Measurements from ENCODE around the gene SLC7A6. TPM values are rescaled to one million over a fixed set of nuclear protein-coding genes. Genes with fewer than 3 reads are reported as not detected.
A peak's percentile ranks its signal among the peaks of the same experiment; 100 is the strongest.

The SLC7A6 gene
- total RNA-seq, 1 experiment from 2014 or later = 27.4 TPM

- Histone ChIP-seq H3K27me3 (replicated peaks) (no peaks in the 10 kb centered on the region), H3K36me3 (no peaks in the 10 kb centered on the region), H3K4me1 (replicated peaks) (peaks cover 24% of the 10 kb centered on the region), H3K9me3 (replicated peaks) (no peaks in the 10 kb centered on the region), H3K4me3 (no peak overlapping the region), H3K27ac (no peak overlapping the region)
- DNase-seq (ENCODE audit: low read depth in 1 of 2, low spot score in 2 of 2) = no peak
These were observed 22.2 kb upstream of the SLC7A6 start for GRCh38 chr16:68242085-68242484.

- Histone ChIP-seq H3K4me1 (replicated peaks) (peaks cover 19% of the 10 kb centered on the region), H3K27ac (no peak overlapping the region), H3K27me3 (replicated peaks) (no peaks in the 10 kb centered on the region), H3K36me3 (0 out of 2 replicates have a peak, but pooled peaks cover 2% of the 10 kb centered on the region), H3K9me3 (replicated peaks) (no peaks in the 10 kb centered on the region), H3K4me3 (no peak overlapping the region)
- no peak for DNase-seq (ENCODE audit: low read depth in 1 of 2, low spot score in 2 of 2)
These were observed 21.1 kb upstream of the SLC7A6 start for GRCh38 chr16:68242926-68243858.

- H3K9me3 ChIP-seq (replicated peaks) = no peaks in the 10 kb centered on the region
- 0 out of 2 replicates have a peak, but pooled peaks cover 6% of the 10 kb centered on the region for H3K36me3 ChIP-seq
- H3K4me1 ChIP-seq (replicated peaks) = peaks cover 16% of the 10 kb centered on the region
- H3K4me3 ChIP-seq = peak overlapping the region; percentile 76
- H3K27me3 ChIP-seq (replicated peaks) = no peaks in the 10 kb centered on the region
- 0 out of 2 replicates have a peak overlapping the region, but pooled peaks have one; percentile 10 for H3K27ac ChIP-seq
- no peak for DNase-seq (ENCODE audit: low read depth in 1 of 2, low spot score in 2 of 2)
These were observed 19.8 kb upstream of the SLC7A6 start for GRCh38 chr16:68244481-68244902.

GRCh38 chr16:68244903-68245853 lies 19.1 kb upstream of the SLC7A6 start, which contains the start of gene PLA2G15:
Gene PLA2G15, plus strand, starts transcription at chr16:68245373. Its CDS starts 54 bp downstream, at chr16:68245427.
- Histone ChIP-seq H3K36me3 (peaks cover 8% of the 10 kb centered on the region; the same call in 1 of the 2 replicates), H3K4me1 (replicated peaks) (peaks cover 16% of the 10 kb centered on the region), H3K4me3 (peak within 1 kb of the TSS; percentile 76), H3K27me3 (replicated peaks) (no peaks in the 10 kb centered on the region), H3K27ac (0 out of 2 replicates have a peak within 1 kb of the TSS, but pooled peaks have one; percentile 10), H3K9me3 (replicated peaks) (no peaks in the 10 kb centered on the region)
- DNase-seq (ENCODE audit: low read depth in 1 of 2, low spot score in 2 of 2) = peak; percentile 84 to 97

- H3K4me3 ChIP-seq = peak overlapping the region; percentile 76
- DNase-seq (ENCODE audit: low read depth in 1 of 2, low spot score in 2 of 2) = no peak
- no peak overlapping the region for H3K27ac ChIP-seq
- H3K27me3 ChIP-seq (replicated peaks) = no peaks in the 10 kb centered on the region
- H3K36me3 ChIP-seq = peaks cover 16% of the 10 kb centered on the region
- no peaks in the 10 kb centered on the region for H3K9me3 ChIP-seq (replicated peaks)
- peaks cover 16% of the 10 kb centered on the region for H3K4me1 ChIP-seq (replicated peaks)
These were observed 18.2 kb upstream of the SLC7A6 start for GRCh38 chr16:68246121-68246520.

- Histone ChIP-seq H3K27ac (no peak overlapping the region), H3K27me3 (replicated peaks) (no peaks in the 10 kb centered on the region)
These were observed 17.7 kb upstream of the SLC7A6 start for GRCh38 chr16:68246666-68247065.

GRCh38 chr16:68247400-68247799 lies 16.9 kb upstream of the SLC7A6 start:
- Histone ChIP-seq H3K4me3 (no peak overlapping the region), H3K4me1 (replicated peaks) (peaks cover 16% of the 10 kb centered on the region), H3K27ac (no peak overlapping the region), H3K9me3 (replicated peaks) (no peaks in the 10 kb centered on the region), H3K36me3 (peaks cover 19% of the 10 kb centered on the region), H3K27me3 (replicated peaks) (no peaks in the 10 kb centered on the region)
- DNase-seq (ENCODE audit: low read depth in 1 of 2, low spot score in 2 of 2) = no peak

More at GRCh38 chr16:68246666-68247065, 17.7 kb upstream of the SLC7A6 start:
- no peak for DNase-seq (ENCODE audit: low read depth in 1 of 2, low spot score in 2 of 2)
- H3K4me1 ChIP-seq (replicated peaks) = peaks cover 16% of the 10 kb centered on the region
- H3K4me3 ChIP-seq = no peak overlapping the region
- no peaks in the 10 kb centered on the region for H3K9me3 ChIP-seq (replicated peaks)
- H3K36me3 ChIP-seq = peaks cover 19% of the 10 kb centered on the region

GRCh38 chr16:68247932-68248331 lies 16.4 kb upstream of the SLC7A6 start:
- DNase-seq (ENCODE audit: low read depth in 1 of 2, low spot score in 2 of 2) = no peak
- peaks cover 16% of the 10 kb centered on the region for H3K4me1 ChIP-seq (replicated peaks)
- no peak overlapping the region for H3K27ac ChIP-seq
- H3K4me3 ChIP-seq = no peak overlapping the region
- H3K9me3 ChIP-seq (replicated peaks) = no peaks in the 10 kb centered on the region
- no peaks in the 10 kb centered on the region for H3K27me3 ChIP-seq (replicated peaks)
- H3K36me3 ChIP-seq = peaks cover 24% of the 10 kb centered on the region

- Histone ChIP-seq H3K4me1 (replicated peaks) (peaks cover 13% of the 10 kb centered on the region), H3K36me3 (peaks cover 29% of the 10 kb centered on the region), H3K27ac (no peak overlapping the region), H3K9me3 (replicated peaks) (no peaks in the 10 kb centered on the region), H3K4me3 (no peak overlapping the region), H3K27me3 (replicated peaks) (no peaks in the 10 kb centered on the region)
- no peak for DNase-seq (ENCODE audit: low read depth in 1 of 2, low spot score in 2 of 2)
These were observed 15.0 kb upstream of the SLC7A6 start for GRCh38 chr16:68249371-68249770.

- H3K4me1 ChIP-seq (replicated peaks) = peaks cover 4% of the 10 kb centered on the region
- H3K27ac ChIP-seq = no peak overlapping the region
- no peaks in the 10 kb centered on the region for H3K27me3 ChIP-seq (replicated peaks)
- peaks cover 44% of the 10 kb centered on the region for H3K36me3 ChIP-seq
- DNase-seq (ENCODE audit: low read depth in 1 of 2, low spot score in 2 of 2) = no peak
- H3K4me3 ChIP-seq = no peak overlapping the region
- H3K9me3 ChIP-seq (replicated peaks) = no peaks in the 10 kb centered on the region
These were observed 13.4 kb upstream of the SLC7A6 start for GRCh38 chr16:68250951-68251350.

GRCh38 chr16:68251832-68252231 lies 12.5 kb upstream of the SLC7A6 start:
- H3K27me3 ChIP-seq (replicated peaks) = no peaks in the 10 kb centered on the region
- DNase-seq (ENCODE audit: low read depth in 1 of 2, low spot score in 2 of 2) = no peak
- peaks cover 45% of the 10 kb centered on the region for H3K36me3 ChIP-seq
- no peaks in the 10 kb centered on the region for H3K9me3 ChIP-seq (replicated peaks)
- no peak overlapping the region for H3K27ac ChIP-seq
- H3K4me1 ChIP-seq (replicated peaks) = no peaks in the 10 kb centered on the region
- no peak overlapping the region for H3K4me3 ChIP-seq

- Histone ChIP-seq H3K4me3 (no peak overlapping the region), H3K27me3 (replicated peaks) (no peaks in the 10 kb centered on the region), H3K4me1 (replicated peaks) (peaks cover 4% of the 10 kb centered on the region), H3K36me3 (peaks cover 49% of the 10 kb centered on the region), H3K27ac (no peak overlapping the region), H3K9me3 (replicated peaks) (no peaks in the 10 kb centered on the region)
- no peak for DNase-seq (ENCODE audit: low read depth in 1 of 2, low spot score in 2 of 2)
These were observed 11.9 kb upstream of the SLC7A6 start for GRCh38 chr16:68252383-68252782.

GRCh38 chr16:68253721-68254120 lies 10.6 kb upstream of the SLC7A6 start:
- Histone ChIP-seq H3K4me1 (replicated peaks) (peaks cover 16% of the 10 kb centered on the region), H3K9me3 (replicated peaks) (no peaks in the 10 kb centered on the region), H3K4me3 (no peak overlapping the region), H3K27me3 (replicated peaks) (no peaks in the 10 kb centered on the region), H3K36me3 (peaks cover 56% of the 10 kb centered on the region), H3K27ac (no peak overlapping the region)
- no peak for DNase-seq (ENCODE audit: low read depth in 1 of 2, low spot score in 2 of 2)
